LNCaP clone FGC (cell line): Measurements from ENCODE around the gene ATP1A2.
"Not testable (repeated sequence)": the region's sequence is repeated elsewhere in the genome, so short reads cannot be mapped to it uniquely, and the experiment has no call there.

Source experiments
- DNase-seq: peaks from one replicate; pipeline ENCODE4 v3.0.0-alpha.2; 2011; ENCODE audit warnings: low read depth
- H3K4me3 ChIP-seq: 2 replicates; pipeline ENCODE4 v1.5.1; 2011; ENCODE audit warnings: mild to moderate bottlenecking, low read depth, low read length, control low read depth
- CTCF ChIP-seq: IDR thresholded peaks from 2 replicates; pipeline ENCODE4 v1.5.1; 2012; ENCODE audit warnings: mild to moderate bottlenecking; ENCODE audit not compliant: control insufficient read depth, insufficient read depth; ENCODE audit errors: extremely low read depth

ATP1A2 gene

GRCh38 chr1:160108888-160109662 lies 6.5 kb upstream of the ATP1A2 start:
- DNase-seq, result no peak
- TF ChIP-seq CTCF, result peak; percentile 45

GRCh38 chr1:160109686-160110085 lies 5.9 kb upstream of the ATP1A2 start:
- H3K4me3 ChIP-seq, result no peak overlapping the region
- no peak for TF ChIP-seq CTCF
- no peak for DNase-seq

More at GRCh38 chr1:160108888-160109662, 6.5 kb upstream of the ATP1A2 start:
- H3K4me3 ChIP-seq, result no peak overlapping the region

- not testable (repeated sequence) for H3K4me3 ChIP-seq, DNase-seq
These were observed 4.1 kb upstream of the ATP1A2 start for GRCh38 chr1:160111462-160111861.

GRCh38 chr1:160112357-160112756 lies 3.2 kb upstream of the ATP1A2 start:
- TF ChIP-seq CTCF, result no peak
- no peak for DNase-seq
- no peak overlapping the region for H3K4me3 ChIP-seq

GRCh38 chr1:160113407-160113806 lies 2.2 kb upstream of the ATP1A2 start:
- no peak for TF ChIP-seq CTCF
- no peak for DNase-seq
- H3K4me3 ChIP-seq, result no peak overlapping the region

GRCh38 chr1:160114085-160114484 lies 1.5 kb upstream of the ATP1A2 start:
- no peak overlapping the region for H3K4me3 ChIP-seq
- no peak for TF ChIP-seq CTCF
- no peak for DNase-seq

- no peak for DNase-seq
- no peak for TF ChIP-seq CTCF
These were observed 956 bp downstream of the ATP1A2 start for GRCh38 chr1:160116283-160117147.

More at GRCh38 chr1:160116283-160117147, 956 bp downstream of the ATP1A2 start:
- H3K4me3 ChIP-seq, result no peak overlapping the region
